CD4-positive, alpha-beta T cell (primary cell): ENCODE data around the gene TMEM117. TPM values are rescaled to one million over a fixed set of nuclear protein-coding genes. Genes with fewer than 3 reads are reported as not detected.
"Not testable (repeated sequence)": the region's sequence is repeated elsewhere in the genome, so short reads cannot be mapped to it uniquely, and the experiment has no call there.

Source experiments
- ATAC-seq: fragments of 200-7000 bp; cut with Tn5 transposase; one replicate; pipeline ENCODE4 v1.10.0; 2022; ENCODE audit warnings: mild to moderate bottlenecking; ENCODE audit not compliant: poor library complexity
- CTCF ChIA-PET: fragments of 350-600 bp; sonication (Branson Sonifier 250); formaldehyde crosslinking; loops from one replicate; lab custom pipeline; 2021; ENCODE audit warnings: antibody characterized with exemption, inconsistent platforms; lab: Charles Lee
- POLR2A ChIA-PET: fragments of 350-600 bp; sonication (Branson Sonifier 250); formaldehyde crosslinking; loops from one replicate; lab custom pipeline; 2021; ENCODE audit warnings: antibody characterized with exemption, inconsistent platforms; lab: Charles Lee
- DNase-seq, 14 experiments: peaks; one replicate each; pipeline ENCODE4 v3.0.0-alpha.2; 2013 to 2020; ENCODE audit warnings: mixed read lengths in 2 of 14
- H3K27ac ChIP-seq, 2 donors: one replicate each; pipeline versions ENCODE4 v1.5.1 to v1.7.0; 2013; ENCODE audit warnings: low read length in 2 of 2, low read depth in 1 of 2, mild to moderate bottlenecking in 1 of 2
- H3K27me3 ChIP-seq, 2 experiments: 1 replicate in 1 of 2; 2 replicates in 1 of 2; pipeline versions ENCODE4 v1.6.1 to v1.7.0; 2013; ENCODE audit warnings: low read length in 2 of 2, control low read depth in 1 of 2, mild to moderate bottlenecking in 1 of 2, moderate library complexity in 1 of 2; ENCODE audit not compliant: insufficient read depth in 2 of 2, control insufficient read depth in 1 of 2
- H3K36me3 ChIP-seq: one replicate; pipeline ENCODE4 v1.6.1; 2013; ENCODE audit warnings: low read length, control low read depth; ENCODE audit not compliant: insufficient read depth
- H3K4me1 ChIP-seq: one replicate; pipeline ENCODE4 v1.6.1; 2013; ENCODE audit warnings: low read length, control low read depth; ENCODE audit not compliant: insufficient read depth
- H3K4me3 ChIP-seq: one replicate; pipeline ENCODE4 v1.5.1; 2013; ENCODE audit warnings: mild to moderate bottlenecking, low read length, moderate library complexity
- H3K9me3 ChIP-seq, 2 experiments: 1 replicate in 1 of 2; 2 replicates in 1 of 2; pipeline versions ENCODE4 v1.6.1 to v1.7.0; 2013; ENCODE audit warnings: low read length in 2 of 2, mild to moderate bottlenecking in 2 of 2, control low read depth in 1 of 2, moderate library complexity in 1 of 2; ENCODE audit not compliant: control insufficient read depth in 1 of 2, insufficient read depth in 1 of 2
- H3K27ac Mint-ChIP-seq: one replicate; pipeline ENCODE4 v1.8.0; 2020; ENCODE audit warnings: mixed read lengths
- H3K27me3 Mint-ChIP-seq: one replicate; pipeline ENCODE4 v1.8.0; 2021; ENCODE audit warnings: mixed read lengths
- H3K36me3 Mint-ChIP-seq: one replicate; pipeline ENCODE4 v1.8.0; 2021; ENCODE audit warnings: low read depth, mixed read lengths
- H3K4me1 Mint-ChIP-seq: one replicate; pipeline ENCODE4 v1.8.0; 2021; ENCODE audit warnings: low read depth, mixed read lengths
- H3K4me3 Mint-ChIP-seq: one replicate; pipeline ENCODE4 v1.8.0; 2020; ENCODE audit warnings: mild to moderate bottlenecking, mixed read lengths
- H3K9me3 Mint-ChIP-seq: one replicate; pipeline ENCODE4 v1.8.0; 2020; ENCODE audit warnings: mixed read lengths
- intact Hi-C, 2 experiments: fragments of 100-400 bp; cut with DNase I in 1 of 2; cut with micrococcal nuclease in 1 of 2; formaldehyde crosslinking; loops; one replicate each; pipeline versions ENCODE4 v1.15.1 to v1.9.0; 2023 to 2025; cut with DNase I, micrococcal nuclease
- total RNA-seq, 174 experiments: library from RNA in 2 of 174; stranded (reverse) in 2 of 174; gene quantifications; one replicate each; pipeline ENCODE4 v1.2.3 and lab custom pipeline; 2021 to 2026
- TF ChIP-seq, protein P1 (sequence below): fragments of 200-600 bp; IDR thresholded peaks from one replicate; pipeline ENCODE4 v1.8.0; 2022; ENCODE audit warnings: antibody characterized with exemption, mild to moderate bottlenecking

TMEM117 gene
- total RNA-seq, 2 experiments from 2014 or later: 3.4 to 4.4 TPM

DNA sequence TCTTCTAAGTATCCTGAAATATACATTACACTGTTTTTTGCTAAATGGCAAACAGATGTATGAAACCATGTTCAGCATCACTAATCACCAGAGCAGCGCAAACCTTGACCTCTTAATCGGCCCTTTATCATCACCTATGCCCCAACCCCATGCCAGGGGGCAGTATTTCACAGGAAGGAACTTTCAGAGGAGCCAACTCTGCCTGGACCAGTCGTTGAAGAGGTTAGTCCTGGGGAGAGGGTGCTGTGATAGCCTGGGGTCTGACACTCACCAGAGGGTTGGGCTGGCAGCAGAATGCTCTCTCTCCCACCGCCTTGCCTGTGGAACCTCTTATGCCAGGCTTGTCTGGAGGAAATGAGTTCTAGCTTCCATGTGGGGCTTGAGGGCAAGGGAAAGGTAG is 411.7 kb downstream of the TMEM117 start:
- Histone ChIP-seq H3K4me1 (no peaks in the 10 kb centered on the region), H3K4me3 (no peak overlapping the region), H3K27ac (no peak overlapping the region), H3K27me3 (no peaks in the 10 kb centered on the region), H3K9me3 (peaks cover 0 to 4% of the 10 kb centered on the region in 2 experiments), H3K36me3 (no peaks in the 10 kb centered on the region)
- no peak for DNase-seq
- no peak for ATAC-seq
- intact Hi-C loops: no loop called here
- peaks cover 5% of the 10 kb centered on the region for H3K9me3 Mint-ChIP-seq
- no peak overlapping the region for H3K27ac Mint-ChIP-seq
- ChIA-PET POLR2A (no interaction called here), CTCF (no interaction called here)
- peaks cover 9% of the 10 kb centered on the region for H3K36me3 Mint-ChIP-seq
- H3K27me3 Mint-ChIP-seq: no peaks in the 10 kb centered on the region
- no peak overlapping the region for H3K4me3 Mint-ChIP-seq
- TF ChIP-seq, protein P1, sequence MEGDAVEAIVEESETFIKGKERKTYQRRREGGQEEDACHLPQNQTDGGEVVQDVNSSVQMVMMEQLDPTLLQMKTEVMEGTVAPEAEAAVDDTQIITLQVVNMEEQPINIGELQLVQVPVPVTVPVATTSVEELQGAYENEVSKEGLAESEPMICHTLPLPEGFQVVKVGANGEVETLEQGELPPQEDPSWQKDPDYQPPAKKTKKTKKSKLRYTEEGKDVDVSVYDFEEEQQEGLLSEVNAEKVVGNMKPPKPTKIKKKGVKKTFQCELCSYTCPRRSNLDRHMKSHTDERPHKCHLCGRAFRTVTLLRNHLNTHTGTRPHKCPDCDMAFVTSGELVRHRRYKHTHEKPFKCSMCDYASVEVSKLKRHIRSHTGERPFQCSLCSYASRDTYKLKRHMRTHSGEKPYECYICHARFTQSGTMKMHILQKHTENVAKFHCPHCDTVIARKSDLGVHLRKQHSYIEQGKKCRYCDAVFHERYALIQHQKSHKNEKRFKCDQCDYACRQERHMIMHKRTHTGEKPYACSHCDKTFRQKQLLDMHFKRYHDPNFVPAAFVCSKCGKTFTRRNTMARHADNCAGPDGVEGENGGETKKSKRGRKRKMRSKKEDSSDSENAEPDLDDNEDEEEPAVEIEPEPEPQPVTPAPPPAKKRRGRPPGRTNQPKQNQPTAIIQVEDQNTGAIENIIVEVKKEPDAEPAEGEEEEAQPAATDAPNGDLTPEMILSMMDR: no peak
- no peaks in the 10 kb centered on the region for H3K4me1 Mint-ChIP-seq

DNA sequence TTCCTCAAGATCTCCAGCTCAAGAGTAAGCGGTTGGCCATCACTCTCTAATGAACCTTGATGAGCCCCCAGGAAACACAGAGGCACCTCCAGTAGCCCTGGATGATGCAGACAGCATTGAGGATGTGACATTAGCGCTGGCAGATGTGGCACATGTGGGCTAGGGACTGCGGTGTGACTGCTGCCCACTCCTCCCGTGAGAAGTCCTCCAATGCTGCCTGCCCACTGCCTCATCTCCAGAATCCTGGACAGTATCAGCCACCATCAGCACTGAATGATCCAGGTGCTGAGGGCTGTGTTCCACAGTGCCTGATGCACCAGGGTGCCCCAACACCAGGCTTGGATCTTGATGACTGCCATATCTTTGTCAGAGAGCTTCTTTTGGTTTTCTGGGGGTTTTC is 412.6 kb downstream of the TMEM117 start:
- H3K36me3 ChIP-seq: no peaks in the 10 kb centered on the region
- POLR2A ChIA-PET: no interaction called here
- H3K27ac ChIP-seq: no peak overlapping the region

GRCh38 chr12:44250440-44250839 is 414.6 kb downstream of the TMEM117 start:
- H3K27ac Mint-ChIP-seq, ATAC-seq, H3K9me3 Mint-ChIP-seq, H3K27ac ChIP-seq, H3K9me3 ChIP-seq, H3K4me3 ChIP-seq, H3K36me3 Mint-ChIP-seq, H3K4me1 ChIP-seq, H3K36me3 ChIP-seq, DNase-seq, H3K27me3 Mint-ChIP-seq, H3K4me3 Mint-ChIP-seq, intact Hi-C loops, CTCF ChIA-PET, POLR2A ChIA-PET, H3K4me1 Mint-ChIP-seq, H3K27me3 ChIP-seq: not testable (repeated sequence)

More for the DNA sequence above, 412.6 kb downstream of the TMEM117 start:
- H3K27me3 Mint-ChIP-seq: no peaks in the 10 kb centered on the region
- no peak for ATAC-seq
- no peaks in the 10 kb centered on the region for H3K27me3 ChIP-seq
- H3K4me3 ChIP-seq: no peak overlapping the region
- H3K9me3 Mint-ChIP-seq: peaks cover 3% of the 10 kb centered on the region
- H3K36me3 Mint-ChIP-seq: peaks cover 9% of the 10 kb centered on the region
- CTCF ChIA-PET: no interaction called here
- no peak for DNase-seq
- H3K4me1 Mint-ChIP-seq: no peaks in the 10 kb centered on the region
- H3K4me1 ChIP-seq: no peaks in the 10 kb centered on the region
- TF ChIP-seq, protein P1: no peak
- no peak overlapping the region for H3K4me3 Mint-ChIP-seq
- H3K27ac Mint-ChIP-seq: no peak overlapping the region
- peaks cover 0 to 4% of the 10 kb centered on the region in 2 experiments for H3K9me3 ChIP-seq
- intact Hi-C loops: no loop called here

GRCh38 chr12:44253338-44253856 is 417.5 kb downstream of the TMEM117 start:
- CTCF ChIA-PET: interaction anchor here (0.5 kb wide), 1 partner anchor 570 kb away, joined by 4 read pairs; no protein-coding TSS in a partner anchor
- ATAC-seq (no peak), DNase-seq (no peak)
- H3K4me3 Mint-ChIP-seq: no peak overlapping the region
- H3K36me3 Mint-ChIP-seq: peaks cover 6% of the 10 kb centered on the region
- TF ChIP-seq, protein P1: no peak
- Histone ChIP-seq H3K36me3 (no peaks in the 10 kb centered on the region), H3K27me3 (no peaks in the 10 kb centered on the region), H3K27ac (no peak overlapping the region), H3K4me3 (no peak overlapping the region), H3K9me3 (peaks cover 0 to 2% of the 10 kb centered on the region in 2 experiments), H3K4me1 (no peaks in the 10 kb centered on the region)
- intact Hi-C loops: no loop called here
- no peak overlapping the region for H3K27ac Mint-ChIP-seq
- H3K27me3 Mint-ChIP-seq: no peaks in the 10 kb centered on the region
- H3K4me1 Mint-ChIP-seq: no peaks in the 10 kb centered on the region
- POLR2A ChIA-PET: no interaction called here
- peaks cover 3% of the 10 kb centered on the region for H3K9me3 Mint-ChIP-seq
